T-helper 17 cell (primary cell): Measurements from ENCODE around the gene PPP1R18. TPM values are rescaled to one million over a fixed set of nuclear protein-coding genes. Genes with fewer than 3 reads are reported as not detected.
A peak's percentile ranks its signal among the peaks of the same experiment; 100 is the strongest.

Experiments
- ATAC-seq: fragments of 150-1000 bp; cut with Tn5 transposase; 2 replicates; pipeline ENCODE4 v1.10.0; 2021; ENCODE audit warnings: mild to moderate bottlenecking, moderate library complexity
- DNase-seq, 3 donors: peaks; one replicate each; pipeline versions ENCODE4 v3.0.0 to v3.0.0-alpha.2; 2020 to 2021
- H3K9me3 ChIP-seq: one replicate; pipeline ENCODE4 v1.7.0; 2013; ENCODE audit warnings: low read length, mild to moderate bottlenecking; ENCODE audit not compliant: control insufficient read depth, poor library complexity, severe bottlenecking
- H3K27ac Mint-ChIP-seq: one replicate; pipeline ENCODE4 v1.8.0; 2022; ENCODE audit warnings: mild to moderate bottlenecking, moderate library complexity, mixed read lengths
- H3K27me3 Mint-ChIP-seq: one replicate; pipeline ENCODE4 v1.8.0; 2022; ENCODE audit warnings: mixed read lengths
- H3K36me3 Mint-ChIP-seq: one replicate; pipeline ENCODE4 v1.8.0; 2022; ENCODE audit warnings: low read depth, mixed read lengths
- H3K4me1 Mint-ChIP-seq: one replicate; pipeline ENCODE4 v1.8.0; 2022; ENCODE audit warnings: mild to moderate bottlenecking, mixed read lengths
- H3K4me3 Mint-ChIP-seq: one replicate; pipeline ENCODE4 v1.8.0; 2022; ENCODE audit warnings: mild to moderate bottlenecking, moderate library complexity, mixed read lengths
- total RNA-seq, 4 donors: library from RNA in 2 of 4; stranded (reverse) in 2 of 4; gene quantifications; one replicate each; pipeline ENCODE4 v1.2.3 and lab custom pipeline; 2022 to 2026

PPP1R18 gene
- total RNA-seq, 2 donors from 2014 or later: 99.5 to 117 TPM

DNA sequence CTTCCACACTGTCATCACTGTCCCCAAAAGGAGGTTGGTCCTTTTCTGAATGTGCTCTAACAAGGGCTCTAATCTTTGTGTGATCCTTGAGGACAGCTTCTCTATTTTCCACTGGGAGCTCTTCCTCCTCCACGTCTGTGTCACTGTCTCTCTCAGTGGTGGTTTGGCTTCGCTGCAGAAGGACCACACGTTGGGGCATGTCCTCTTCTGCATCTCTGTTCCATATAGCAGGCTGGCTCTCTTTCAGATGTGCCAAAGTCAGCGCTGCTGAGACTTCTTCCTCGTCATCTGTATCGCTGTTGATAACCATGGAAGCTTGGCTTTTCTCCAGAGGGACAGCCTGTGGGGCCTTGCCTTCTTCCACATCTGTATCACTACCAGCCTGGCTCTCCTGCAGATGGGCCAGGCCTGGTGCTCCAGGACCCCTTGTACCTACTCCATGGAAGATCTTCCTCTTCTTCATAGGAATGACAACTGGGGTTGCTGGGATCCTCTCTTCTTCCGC, 26.0 kb upstream of the PPP1R18 start:
- Mint-ChIP-seq H3K27me3 (no peaks in the 10 kb centered on the region), H3K36me3 (peaks cover 21% of the 10 kb centered on the region), H3K27ac (peak overlapping the region; percentile 16), H3K4me1 (peaks cover 37% of the 10 kb centered on the region), H3K4me3 (no peak overlapping the region)
- no peaks in the 10 kb centered on the region for H3K9me3 ChIP-seq
- ATAC-seq (no peak), DNase-seq (no peak)

DNA sequence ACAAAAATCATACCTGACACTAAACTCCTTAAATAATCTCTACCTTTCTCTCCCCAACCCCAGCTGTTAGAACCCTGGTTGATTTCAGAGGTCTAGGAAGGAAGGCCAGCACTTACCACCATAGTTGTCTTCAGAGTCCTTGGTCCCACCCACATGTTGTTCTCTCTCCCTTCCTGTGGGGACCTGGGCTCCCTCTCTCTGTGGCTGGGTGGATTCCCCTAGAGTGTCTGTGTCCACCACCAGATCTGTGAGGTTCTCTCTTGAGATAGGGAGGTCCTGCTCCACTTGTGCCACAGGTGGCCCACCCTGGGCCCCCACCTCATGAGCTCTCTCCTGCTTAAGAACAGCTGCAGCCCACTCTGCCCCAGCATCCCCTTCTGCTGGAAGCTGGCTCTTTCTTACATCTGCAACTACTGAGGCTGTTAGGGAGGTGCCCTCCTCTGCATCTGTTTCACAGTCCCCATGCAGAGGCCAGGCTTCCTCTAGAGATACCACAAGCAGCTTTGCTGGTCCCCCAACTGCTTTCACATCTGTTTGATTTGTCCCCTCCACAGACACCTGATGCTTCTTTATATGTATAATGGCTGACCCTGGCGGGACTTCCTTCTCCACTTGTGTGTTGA, 25.4 kb upstream of the PPP1R18 start:
- Mint-ChIP-seq H3K27me3 (no peaks in the 10 kb centered on the region), H3K27ac (peak overlapping the region; percentile 16), H3K4me1 (peaks cover 34% of the 10 kb centered on the region), H3K36me3 (peaks cover 24% of the 10 kb centered on the region), H3K4me3 (no peak overlapping the region)
- DNase-seq (no peak), ATAC-seq (no peak)
- H3K9me3 ChIP-seq: no peaks in the 10 kb centered on the region

- no peak overlapping the region for H3K27ac Mint-ChIP-seq
- no peaks in the 10 kb centered on the region for H3K9me3 ChIP-seq
- no peak overlapping the region for H3K4me3 Mint-ChIP-seq
- DNase-seq (no peak), ATAC-seq (no peak)
- peaks cover 31% of the 10 kb centered on the region for H3K36me3 Mint-ChIP-seq
- H3K27me3 Mint-ChIP-seq: no peaks in the 10 kb centered on the region
- peaks cover 31% of the 10 kb centered on the region for H3K4me1 Mint-ChIP-seq
Measured at GRCh38 chr6:30709101-30709868, 22.8 kb upstream of the PPP1R18 start.

GRCh38 chr6:30707281-30707850, 20.9 kb upstream of the PPP1R18 start:
- Mint-ChIP-seq H3K4me3 (no peak overlapping the region), H3K4me1 (peaks cover 35% of the 10 kb centered on the region), H3K36me3 (peaks cover 28% of the 10 kb centered on the region), H3K27ac (peak overlapping the region; percentile 27), H3K27me3 (no peaks in the 10 kb centered on the region)
- no peaks in the 10 kb centered on the region for H3K9me3 ChIP-seq
- DNase-seq (no peak), ATAC-seq (no peak)

GRCh38 chr6:30705620-30706019, 19.2 kb upstream of the PPP1R18 start:
- Mint-ChIP-seq H3K27ac (peak overlapping the region; percentile 11), H3K36me3 (peaks cover 24% of the 10 kb centered on the region), H3K27me3 (no peaks in the 10 kb centered on the region), H3K4me1 (peaks cover 29% of the 10 kb centered on the region), H3K4me3 (no peak overlapping the region)
- H3K9me3 ChIP-seq: no peaks in the 10 kb centered on the region
- no peak for DNase-seq
- ATAC-seq: no peak

DNA sequence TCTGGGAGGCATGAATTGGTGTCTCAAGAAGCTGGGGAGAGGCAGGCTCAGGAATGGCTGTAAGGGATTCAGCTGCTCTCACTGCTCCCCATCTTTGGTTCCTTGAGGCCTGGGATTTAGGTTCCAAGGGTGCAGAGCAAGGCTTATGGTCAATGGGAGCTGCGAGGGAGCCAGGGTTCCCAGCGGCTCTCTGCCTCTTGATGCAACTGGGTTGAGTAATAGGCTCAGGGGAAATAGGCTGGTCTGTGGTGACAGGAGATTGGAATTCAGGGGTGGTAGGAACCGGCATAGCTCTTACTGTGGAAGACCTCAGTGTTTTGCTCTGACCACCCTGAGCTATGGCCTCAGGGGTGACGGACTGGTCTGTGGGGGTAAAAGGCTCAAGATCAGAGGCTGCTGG, 17.4 kb upstream of the PPP1R18 start:
- Mint-ChIP-seq H3K4me3 (peak overlapping the region; percentile 19), H3K27me3 (no peaks in the 10 kb centered on the region), H3K27ac (peak overlapping the region; percentile 61), H3K36me3 (peaks cover 24% of the 10 kb centered on the region), H3K4me1 (peaks cover 31% of the 10 kb centered on the region)
- DNase-seq (no peak), ATAC-seq (no peak)
- no peaks in the 10 kb centered on the region for H3K9me3 ChIP-seq

DNA sequence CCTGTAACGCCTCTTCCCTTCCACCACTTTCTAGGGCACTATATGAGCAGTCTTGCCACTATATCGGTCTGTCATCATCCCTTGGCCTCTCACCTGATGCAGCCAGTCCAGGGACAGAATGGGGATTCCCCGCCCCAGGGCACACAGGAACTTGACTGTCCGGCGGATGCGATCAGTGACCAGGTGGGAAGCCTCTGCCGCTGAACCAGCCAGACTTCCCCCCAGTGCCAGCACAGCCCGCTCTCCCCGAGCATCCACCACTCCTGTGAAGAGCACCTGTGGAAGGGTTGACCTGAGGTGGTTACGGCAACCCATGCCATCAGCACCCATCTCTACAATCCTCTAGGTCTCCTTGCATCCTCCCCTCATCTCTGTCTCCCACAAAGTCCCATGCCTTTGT, 16.6 kb upstream of the PPP1R18 start:
- DNase-seq (no peak), ATAC-seq (no peak)
- Mint-ChIP-seq H3K4me3 (no peak overlapping the region), H3K36me3 (peaks cover 22% of the 10 kb centered on the region), H3K27me3 (no peaks in the 10 kb centered on the region), H3K27ac (no peak overlapping the region), H3K4me1 (peaks cover 30% of the 10 kb centered on the region)
- no peaks in the 10 kb centered on the region for H3K9me3 ChIP-seq

DNA sequence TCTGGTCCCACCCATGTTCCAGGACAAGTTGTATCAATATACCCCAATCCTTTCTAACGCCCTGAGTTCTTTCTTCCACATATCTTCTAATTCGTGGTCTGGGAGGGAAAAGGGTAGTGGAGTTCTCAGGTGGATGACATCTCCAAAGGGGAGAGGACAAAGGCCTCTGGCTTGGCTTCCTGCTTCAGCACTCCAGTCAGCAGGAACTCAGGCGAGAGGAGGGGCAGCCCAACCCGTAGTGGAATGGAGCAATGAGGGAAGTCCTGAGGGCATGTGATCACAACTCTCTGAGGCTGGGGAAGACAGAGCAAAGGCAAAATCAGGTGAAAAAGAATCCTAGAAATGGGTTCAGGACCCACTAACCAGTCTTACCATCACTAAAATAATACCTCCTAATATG, 13.9 kb upstream of the PPP1R18 start:
- Mint-ChIP-seq H3K4me1 (peaks cover 21% of the 10 kb centered on the region), H3K27ac (no peak overlapping the region), H3K27me3 (no peaks in the 10 kb centered on the region), H3K36me3 (peaks cover 10% of the 10 kb centered on the region), H3K4me3 (no peak overlapping the region)
- DNase-seq (no peak), ATAC-seq (no peak)
- no peaks in the 10 kb centered on the region for H3K9me3 ChIP-seq

DNA sequence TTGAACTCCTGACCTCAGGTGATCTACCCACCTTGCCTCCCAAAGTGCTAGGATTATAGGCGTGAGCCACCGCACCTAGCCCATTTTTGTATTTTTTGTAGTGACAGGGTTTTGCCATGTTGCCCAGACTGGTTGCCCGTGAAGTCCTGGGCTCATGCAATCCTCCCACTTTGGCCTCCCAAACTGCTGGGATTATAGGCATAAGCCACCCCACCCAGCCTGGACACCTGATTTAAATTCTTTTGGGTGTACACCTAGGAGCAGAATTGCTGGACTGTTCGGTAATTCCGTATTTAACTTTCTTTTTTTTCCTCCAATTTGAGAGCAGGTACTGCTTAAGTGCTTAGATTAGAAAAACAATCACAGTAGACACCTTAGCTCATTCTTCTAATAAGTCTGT, 10.0 kb upstream of the PPP1R18 start:
- Mint-ChIP-seq H3K4me1 (peaks cover 5% of the 10 kb centered on the region), H3K27ac (no peak overlapping the region), H3K4me3 (no peak overlapping the region), H3K27me3 (no peaks in the 10 kb centered on the region), H3K36me3 (no peaks in the 10 kb centered on the region)
- no peaks in the 10 kb centered on the region for H3K9me3 ChIP-seq
- DNase-seq (no peak), ATAC-seq (no peak)

GRCh38 chr6:30691208-30691847, 4.9 kb upstream of the PPP1R18 start:
- no peak for DNase-seq
- Mint-ChIP-seq H3K36me3 (peaks cover 1% of the 10 kb centered on the region), H3K27ac (peak overlapping the region; percentile 97), H3K4me3 (peak overlapping the region; percentile 92), H3K4me1 (peaks cover 33% of the 10 kb centered on the region), H3K27me3 (no peaks in the 10 kb centered on the region)
- no peaks in the 10 kb centered on the region for H3K9me3 ChIP-seq
- no peak for ATAC-seq

DNA sequence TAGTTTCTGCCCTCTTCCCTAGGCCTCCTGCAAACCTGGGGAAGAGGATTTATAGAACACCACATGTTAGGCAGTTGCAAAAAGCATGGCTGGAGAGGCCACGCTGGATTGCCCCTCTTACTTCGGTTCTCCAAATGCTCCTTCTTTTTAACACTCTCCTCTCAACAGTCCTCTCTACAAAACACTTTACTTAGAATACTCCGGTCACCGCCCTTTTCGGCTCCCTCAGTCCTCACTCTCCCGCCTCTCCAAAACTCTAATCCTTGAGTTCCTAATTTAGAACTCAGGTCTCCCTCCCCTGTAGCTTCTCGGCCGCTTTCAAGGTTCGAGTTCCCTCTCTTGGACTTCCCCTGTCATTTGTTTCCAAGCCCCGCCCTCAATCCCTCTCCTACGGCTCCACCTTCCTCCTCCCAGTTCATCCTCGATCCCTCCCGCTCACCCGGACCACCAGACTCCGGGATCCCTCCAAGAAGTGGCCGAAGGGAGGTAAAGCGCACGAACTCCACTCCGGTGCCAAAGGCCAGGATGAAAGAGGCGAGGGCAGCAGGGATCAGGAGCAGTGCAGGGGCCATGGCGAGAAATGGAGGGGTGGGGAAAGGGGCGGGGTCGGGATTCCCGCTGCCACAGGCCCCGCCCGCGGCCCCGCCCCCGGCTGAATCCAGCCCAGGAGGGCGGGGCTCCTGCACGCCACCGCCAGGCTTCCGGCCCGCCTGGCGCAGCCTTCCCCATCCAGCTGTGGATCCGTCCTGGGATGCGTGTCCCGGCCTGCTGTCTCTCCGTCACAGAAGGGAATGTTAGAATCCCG, 4.2 kb upstream of the PPP1R18 start, which contains the start of gene NRM:
Gene NRM (minus strand): TSS at position 582 of the 805 bp plus-strand sequence. CDS start 10 bp downstream, at position 572.
- ATAC-seq (peak; percentile 35), DNase-seq (peak; percentile 43 to 81 (median 74))
- H3K4me1 Mint-ChIP-seq: peaks cover 36% of the 10 kb centered on the region
- H3K27ac Mint-ChIP-seq: peak within 1 kb of the TSS; percentile 97
- no peaks in the 10 kb centered on the region for H3K27me3 Mint-ChIP-seq
- H3K36me3 Mint-ChIP-seq: peaks cover 7% of the 10 kb centered on the region
- H3K9me3 ChIP-seq: no peaks in the 10 kb centered on the region
- peak within 1 kb of the TSS; percentile 92 for H3K4me3 Mint-ChIP-seq

- ATAC-seq: no peak
- peaks cover 42% of the 10 kb centered on the region for H3K4me1 Mint-ChIP-seq
- H3K4me3 Mint-ChIP-seq: peak overlapping the region; percentile 92
Measured at GRCh38 chr6:30689985-30690384, 3.5 kb upstream of the PPP1R18 start.

More at GRCh38 chr6:30689985-30690384, 3.5 kb upstream of the PPP1R18 start:
- Mint-ChIP-seq H3K27ac (peak overlapping the region; percentile 97), H3K27me3 (no peaks in the 10 kb centered on the region), H3K36me3 (peaks cover 14% of the 10 kb centered on the region)
- no peak for DNase-seq
- no peaks in the 10 kb centered on the region for H3K9me3 ChIP-seq
